Measurements from ENCODE around the gene NUDT12.

Gene NUDT12

GRCh38 chr5:103539376-103540330 lies 22.9 kb downstream of the NUDT12 start:
- DNase-seq, result no peak

DNA sequence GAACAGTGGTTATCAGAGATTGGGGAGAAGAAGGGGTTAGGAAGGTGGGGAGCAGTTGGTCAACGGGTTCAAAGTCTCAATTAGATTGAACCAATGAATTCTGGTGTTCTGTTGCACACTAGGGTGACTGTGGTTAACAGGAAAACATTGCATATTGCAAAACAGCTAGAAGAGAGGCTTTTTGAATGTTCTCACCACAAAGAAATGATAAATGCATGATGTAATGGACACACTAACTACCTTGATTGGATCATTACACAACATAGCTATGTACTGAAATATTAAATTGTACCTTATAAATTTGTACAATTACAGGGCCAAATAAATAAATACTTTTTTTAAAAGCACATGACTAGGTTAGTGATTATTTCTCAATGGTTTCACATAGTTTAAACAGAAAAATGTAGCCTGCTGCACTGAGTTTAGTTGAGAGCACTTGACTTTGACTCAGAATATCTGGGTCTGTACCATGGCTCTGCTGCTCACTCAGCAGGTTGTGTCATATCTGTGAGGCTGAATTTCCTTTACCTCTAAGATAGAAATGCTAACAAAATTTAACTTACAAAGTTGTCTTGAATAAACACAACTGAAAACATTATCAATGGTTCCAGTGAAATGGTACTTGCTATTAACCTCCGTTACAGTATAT lies 30.4 kb downstream of the NUDT12 start:
- no peak for DNase-seq

GRCh38 chr5:103526164-103526915 lies 36.2 kb downstream of the NUDT12 start:
- no peak for DNase-seq

GRCh38 chr5:103525361-103525760 lies 37.2 kb downstream of the NUDT12 start:
- no peak for DNase-seq

DNA sequence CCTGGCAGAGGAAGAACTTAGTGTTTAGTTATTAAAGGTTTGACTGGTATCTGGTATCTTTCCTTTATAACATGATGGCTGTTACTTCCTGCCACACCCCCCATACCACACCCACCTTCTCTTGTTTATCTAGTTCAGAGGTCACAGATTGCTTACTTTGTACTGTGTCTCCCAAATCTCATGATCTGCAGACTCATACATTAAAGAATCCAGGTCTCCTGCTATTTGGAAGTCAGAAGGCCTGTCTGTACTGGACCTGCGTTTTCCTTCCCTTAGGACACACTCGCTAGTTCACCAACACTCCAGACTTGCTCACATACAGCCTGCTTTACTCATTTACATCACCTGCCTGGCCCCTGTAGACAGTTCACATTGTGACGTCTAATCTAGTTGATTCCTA lies 39.3 kb downstream of the NUDT12 start:
- no peak for DNase-seq

DNA sequence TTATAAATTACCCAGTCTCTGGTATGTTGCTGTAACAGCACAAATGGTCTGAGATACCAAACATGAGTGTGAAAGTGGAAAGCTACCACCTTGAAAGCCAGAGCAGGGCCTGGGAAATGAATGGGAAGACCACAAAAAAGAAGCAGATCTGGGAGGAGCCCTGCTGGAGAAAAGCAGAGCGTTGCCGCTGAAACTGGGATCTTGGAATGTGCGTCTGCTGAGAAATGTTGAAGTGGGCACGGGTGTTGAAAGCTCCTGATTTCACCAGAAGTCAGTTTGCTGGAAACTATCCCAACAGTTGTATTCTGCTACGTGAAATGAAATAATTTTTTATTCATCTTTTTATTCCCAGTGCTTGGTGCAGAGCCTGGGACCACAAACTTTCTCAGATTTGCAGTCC lies 40.0 kb downstream of the NUDT12 start:
- DNase-seq, result no peak

DNA sequence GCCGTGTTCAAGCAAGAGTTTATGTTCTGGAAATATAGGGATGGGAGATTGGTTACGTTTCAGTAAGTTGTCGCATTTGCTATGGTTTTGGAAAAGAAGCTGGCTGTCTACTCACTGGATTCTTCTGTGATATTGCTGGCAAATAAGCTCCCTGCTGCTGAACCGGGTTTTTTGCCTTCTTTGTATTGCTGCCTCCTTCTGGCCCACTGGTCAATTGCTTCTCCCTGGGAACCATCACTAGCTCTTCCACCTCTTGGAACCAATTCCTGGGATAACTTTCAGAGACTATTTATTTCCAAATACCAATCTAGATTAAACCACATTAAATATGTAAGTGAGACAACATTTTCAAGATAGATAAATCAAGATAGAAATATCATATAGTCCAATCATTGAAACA lies 43.0 kb downstream of the NUDT12 start:
- DNase-seq, result no peak

GRCh38 chr5:103514371-103514770 lies 48.2 kb downstream of the NUDT12 start:
- no peak for DNase-seq

DNA sequence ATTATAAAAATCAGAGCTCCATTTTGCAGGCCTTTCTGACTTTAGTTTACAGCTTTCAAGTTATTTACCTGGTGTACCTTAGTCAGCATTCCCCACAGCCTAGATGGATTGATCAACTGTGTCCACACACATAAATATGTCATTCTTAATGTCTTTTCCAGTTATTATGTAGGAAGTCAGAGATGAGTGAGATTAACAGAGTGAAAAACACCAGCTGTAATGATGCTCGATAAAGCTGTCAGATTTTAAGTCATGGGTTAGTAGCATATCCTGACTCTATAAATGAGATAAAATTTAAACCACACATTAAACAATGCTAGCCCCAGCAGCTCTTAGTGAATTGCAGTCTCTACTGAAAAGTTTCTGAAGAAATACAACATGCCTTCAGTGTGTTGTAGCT lies 48.9 kb downstream of the NUDT12 start:
- no peak for DNase-seq

DNA sequence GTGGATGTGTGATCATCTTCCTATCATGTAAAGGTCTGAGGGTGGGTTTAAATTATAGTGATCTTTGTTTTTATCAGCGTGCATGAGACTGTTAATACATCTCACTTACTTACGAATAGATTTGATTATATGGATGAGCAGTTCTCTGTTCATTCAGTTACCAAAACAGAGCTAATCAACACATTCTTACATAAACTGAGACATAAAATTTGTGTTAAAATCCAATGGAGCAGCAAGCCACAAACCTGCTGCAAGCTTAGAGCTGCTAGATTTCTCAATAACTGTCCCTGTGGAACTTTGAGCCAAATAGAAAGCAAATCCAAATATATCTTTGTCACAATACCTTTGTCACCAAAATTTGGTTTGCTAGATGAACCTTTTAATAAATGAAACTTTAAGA lies 50.1 kb downstream of the NUDT12 start:
- DNase-seq, result no peak

GRCh38 chr5:103511554-103511885 lies 51.1 kb downstream of the NUDT12 start:
- DNase-seq, result no peak

DNA sequence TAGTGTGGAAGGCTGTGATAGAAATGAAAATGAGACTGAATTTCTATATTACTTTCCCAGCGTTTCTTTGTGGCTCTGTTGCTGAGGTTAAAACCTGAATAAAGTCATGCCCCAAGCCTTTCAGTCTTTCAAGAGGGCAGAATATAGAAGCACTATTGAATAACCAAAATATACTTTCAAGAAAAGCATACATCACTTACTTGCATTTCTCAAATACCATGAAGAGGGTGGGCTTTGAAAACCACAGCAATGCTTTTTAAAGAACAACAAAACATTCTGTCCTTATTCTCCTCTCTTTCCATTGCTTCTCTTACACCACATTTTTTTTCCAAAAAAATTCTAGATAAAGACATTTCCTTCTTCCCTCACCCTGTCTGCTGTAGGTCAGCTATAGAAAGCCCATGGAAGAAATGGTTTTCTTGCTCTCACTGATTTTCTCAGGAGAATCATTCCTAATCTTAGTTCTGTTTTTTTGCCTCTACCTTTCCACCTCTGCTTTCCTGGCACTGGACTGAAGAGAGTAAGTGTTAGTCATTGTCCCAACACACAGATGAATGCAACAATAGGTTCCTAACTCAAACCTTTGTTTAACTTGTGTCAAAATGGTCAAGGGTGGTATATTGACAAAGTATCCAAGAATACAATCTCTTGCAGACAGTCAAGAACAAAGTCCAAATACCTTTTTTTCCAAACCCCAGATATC lies 51.6 kb downstream of the NUDT12 start:
- no peak for DNase-seq

GRCh38 chr5:103505581-103506305 lies 56.8 kb downstream of the NUDT12 start:
- no peak for DNase-seq

DNA sequence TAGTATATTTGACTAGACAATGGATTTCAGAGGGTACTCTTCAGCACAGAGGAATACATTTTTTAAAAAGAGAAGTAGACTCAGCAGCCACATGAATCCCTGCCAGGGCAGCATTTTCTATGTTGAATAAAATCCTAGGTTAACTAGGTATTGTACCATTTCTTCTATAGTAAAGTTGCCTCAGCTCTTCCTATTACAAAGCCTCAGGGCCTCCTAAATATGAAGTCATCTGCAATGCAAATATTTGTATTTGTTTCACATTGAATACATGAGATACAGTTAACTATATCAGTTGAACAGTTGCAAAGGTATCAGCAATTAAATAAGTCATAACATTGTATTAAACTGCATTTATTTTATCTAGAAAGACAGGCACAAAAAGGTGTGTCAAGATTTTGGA lies 59.5 kb downstream of the NUDT12 start:
- no peak for DNase-seq

DNA sequence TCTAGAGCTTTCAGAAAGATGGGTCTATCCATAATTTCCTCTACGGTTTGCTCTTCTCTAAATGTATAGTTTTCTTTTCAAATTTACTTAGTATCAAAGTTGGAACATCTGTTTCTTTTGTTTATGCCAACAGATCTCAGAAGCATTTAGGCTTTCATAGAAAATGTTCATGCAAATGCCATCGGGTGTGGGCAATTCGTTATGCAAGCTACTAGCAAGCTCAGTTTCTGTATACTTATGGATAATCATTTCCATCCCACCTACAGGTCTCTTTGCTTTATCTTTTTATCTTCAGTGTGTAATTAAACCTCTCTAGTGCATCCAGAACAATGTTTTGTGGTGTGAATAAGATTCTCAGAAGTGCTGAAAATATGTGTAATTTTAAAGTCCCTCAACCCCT lies 59.9 kb downstream of the NUDT12 start:
- no peak for DNase-seq

Measured in cortex of kidney (tissue), 1 donor.